ENCODE results near the gene GRIK2.
"Not testable (repeated sequence)": the region's sequence is repeated elsewhere in the genome, so short reads cannot be mapped to it uniquely, and the experiment has no call there.

GRIK2 gene

GRCh38 chr6:101544286-101544685 is 150.8 kb downstream of the GRIK2 start:
- no peak for DNase-seq

GRCh38 chr6:101545191-101545590 is 151.7 kb downstream of the GRIK2 start:
- no peak for DNase-seq

GRCh38 chr6:101550451-101550850 is 156.9 kb downstream of the GRIK2 start:
- DNase-seq, result peak; percentile 55

- no peak for DNase-seq
Observed at GRCh38 chr6:101554231-101554630, 160.7 kb downstream of the GRIK2 start.

- no peak for DNase-seq
Observed at GRCh38 chr6:101558712-101559111, 165.2 kb downstream of the GRIK2 start.

- no peak for DNase-seq
Observed at GRCh38 chr6:101572627-101573026, 179.1 kb downstream of the GRIK2 start.

GRCh38 chr6:101577091-101577490 is 183.6 kb downstream of the GRIK2 start:
- no peak for DNase-seq

- peak; percentile 20 for DNase-seq
Observed at GRCh38 chr6:101578306-101578705, 184.8 kb downstream of the GRIK2 start.

GRCh38 chr6:101582792-101583191 is 189.3 kb downstream of the GRIK2 start:
- DNase-seq, result no peak

- no peak for DNase-seq
Observed at GRCh38 chr6:101585501-101585900, 192.0 kb downstream of the GRIK2 start.

GRCh38 chr6:101588343-101588742 is 194.8 kb downstream of the GRIK2 start:
- DNase-seq, result no peak

GRCh38 chr6:101595276-101595675 is 201.8 kb downstream of the GRIK2 start:
- DNase-seq, result no peak

GRCh38 chr6:101597693-101598092 is 204.2 kb downstream of the GRIK2 start:
- DNase-seq, result no peak

- DNase-seq, result no peak
Observed at GRCh38 chr6:101605426-101605825, 211.9 kb downstream of the GRIK2 start.

GRCh38 chr6:101605874-101606273 is 212.4 kb downstream of the GRIK2 start:
- DNase-seq, result no peak

- DNase-seq, result no peak
Observed at GRCh38 chr6:101607111-101607690, 213.7 kb downstream of the GRIK2 start.

- no peak for DNase-seq
Observed at GRCh38 chr6:101608703-101609102, 215.2 kb downstream of the GRIK2 start.

- DNase-seq, result no peak
Observed at GRCh38 chr6:101613556-101613955, 220.0 kb downstream of the GRIK2 start.

- DNase-seq, result no peak
Observed at GRCh38 chr6:101614774-101615173, 221.3 kb downstream of the GRIK2 start.

- peak; percentile 91 for DNase-seq
Observed at GRCh38 chr6:101626269-101626668, 232.8 kb downstream of the GRIK2 start.

- no peak for DNase-seq
Observed at GRCh38 chr6:101630941-101631340, 237.4 kb downstream of the GRIK2 start.

GRCh38 chr6:101633081-101633480 is 239.6 kb downstream of the GRIK2 start:
- DNase-seq, result no peak

GRCh38 chr6:101638865-101639264 is 245.4 kb downstream of the GRIK2 start:
- DNase-seq, result not testable (repeated sequence)

GRCh38 chr6:101640131-101640530 is 246.6 kb downstream of the GRIK2 start:
- DNase-seq, result no peak

GRCh38 chr6:101645770-101646169 is 252.3 kb downstream of the GRIK2 start:
- DNase-seq, result no peak

Measured in NCI-H146 (cell line).